ENCODE measurements around the gene ADSL.

ADSL gene

GRCh38 chr22:40420341-40421081 lies 74.2 kb downstream of the ADSL start:
- no peak for DNase-seq

GRCh38 chr22:40421082-40421350 lies 74.7 kb downstream of the ADSL start:
- no peak for DNase-seq

- no peak for DNase-seq
These were observed 75.6 kb downstream of the ADSL start for GRCh38 chr22:40421941-40422340.

GRCh38 chr22:40422558-40423309 lies 76.4 kb downstream of the ADSL start:
- no peak for DNase-seq

GRCh38 chr22:40423310-40423688 lies 77.0 kb downstream of the ADSL start:
- DNase-seq = no peak

GRCh38 chr22:40423882-40424640 lies 77.8 kb downstream of the ADSL start:
- no peak for DNase-seq

- no peak for DNase-seq
These were observed 78.8 kb downstream of the ADSL start for GRCh38 chr22:40425082-40425481.

GRCh38 chr22:40426594-40427333 lies 80.5 kb downstream of the ADSL start:
- DNase-seq = peak; percentile 83

- no peak for DNase-seq
These were observed 82.5 kb downstream of the ADSL start for GRCh38 chr22:40428796-40429195.

GRCh38 chr22:40429481-40429880 lies 83.2 kb downstream of the ADSL start:
- no peak for DNase-seq

GRCh38 chr22:40430991-40431390 lies 84.7 kb downstream of the ADSL start:
- no peak for DNase-seq

- no peak for DNase-seq
These were observed 85.9 kb downstream of the ADSL start for GRCh38 chr22:40432157-40432556.

GRCh38 chr22:40432625-40433024 lies 86.3 kb downstream of the ADSL start:
- no peak for DNase-seq

- no peak for DNase-seq
These were observed 87.3 kb downstream of the ADSL start for GRCh38 chr22:40433416-40434090.

- no peak for DNase-seq
These were observed 87.8 kb downstream of the ADSL start for GRCh38 chr22:40434106-40434505.

GRCh38 chr22:40434745-40435144 lies 88.4 kb downstream of the ADSL start:
- DNase-seq = no peak

- DNase-seq = peak; percentile 63
These were observed 90.5 kb downstream of the ADSL start for GRCh38 chr22:40436505-40437431.
